ENCODE data around the gene ITPR1.
"Not testable (repeated sequence)": the region's sequence is repeated elsewhere in the genome, so short reads cannot be mapped to it uniquely, and the experiment has no call there.

Gene ITPR1

DNA sequence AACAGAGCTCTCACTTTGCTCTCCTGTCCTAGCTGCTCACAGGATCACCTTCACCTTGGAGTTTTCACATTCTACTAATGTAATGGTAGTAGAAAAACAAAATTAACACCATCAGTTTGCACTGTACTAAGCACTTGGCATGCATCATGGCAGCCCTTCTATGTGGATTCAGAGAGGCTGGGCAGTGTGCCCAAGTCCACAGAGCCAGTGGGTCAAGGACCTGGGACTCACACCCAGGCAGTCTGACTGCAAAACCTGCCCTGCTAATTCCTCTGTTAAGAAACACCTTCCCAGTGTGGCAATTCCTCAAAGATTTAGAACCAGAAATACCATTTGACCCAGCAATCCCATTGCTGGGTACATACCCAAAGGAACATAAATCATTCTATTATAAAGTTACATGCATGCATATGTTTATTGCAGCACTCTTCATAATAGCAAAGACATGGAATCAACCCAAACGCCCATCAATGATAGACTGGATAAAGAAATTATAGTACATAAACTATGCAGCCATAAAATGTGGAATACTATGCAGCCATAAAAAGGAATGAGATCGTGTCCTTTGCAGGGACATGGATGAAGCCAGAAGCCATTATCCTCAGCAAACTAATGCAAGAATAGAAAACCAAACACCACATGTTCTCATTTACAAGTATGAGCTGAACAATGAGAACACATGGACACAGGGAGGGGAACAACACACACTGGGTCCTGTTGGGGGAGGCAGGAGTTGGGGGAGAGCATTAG is 269.5 kb downstream of the ITPR1 start:
- not testable (repeated sequence) for DNase-seq

DNA sequence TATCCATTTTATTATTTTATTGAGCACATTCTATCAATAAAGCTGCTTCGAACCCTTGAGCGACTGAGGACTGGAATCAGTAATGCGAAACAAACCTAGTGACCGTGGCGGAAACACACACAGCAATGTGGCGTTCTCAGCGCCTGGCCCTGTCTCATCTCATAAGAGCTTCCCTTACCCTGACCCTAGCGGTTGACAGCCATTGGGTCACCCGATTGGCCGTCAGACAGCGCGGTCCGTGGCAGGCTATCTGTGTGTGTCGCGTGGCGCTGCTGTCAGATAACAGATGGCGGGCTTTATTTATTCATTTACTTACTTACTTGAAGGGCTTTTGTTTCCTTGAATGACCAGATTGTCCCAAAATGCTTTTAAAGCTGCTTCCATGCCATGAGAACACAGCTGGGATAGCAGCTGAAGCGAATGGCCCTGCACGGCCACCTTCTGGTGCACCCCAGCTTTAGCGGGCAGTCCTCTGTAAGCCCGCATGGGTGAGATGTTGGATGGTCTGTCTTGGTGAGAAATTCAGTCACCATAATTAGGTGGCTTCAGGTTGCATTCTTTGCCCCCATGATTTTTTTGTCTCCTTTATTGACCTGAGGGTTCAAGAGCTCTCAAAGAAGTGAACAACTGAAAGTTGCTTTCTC is 270.6 kb downstream of the ITPR1 start:
- DNase-seq = no peak

- peak in 1 of 3 donors; percentile 21 for DNase-seq
Observed at GRCh38 chr3:4765212-4765611, 272.1 kb downstream of the ITPR1 start.

GRCh38 chr3:4766263-4766662 is 273.1 kb downstream of the ITPR1 start:
- no peak for DNase-seq

DNA sequence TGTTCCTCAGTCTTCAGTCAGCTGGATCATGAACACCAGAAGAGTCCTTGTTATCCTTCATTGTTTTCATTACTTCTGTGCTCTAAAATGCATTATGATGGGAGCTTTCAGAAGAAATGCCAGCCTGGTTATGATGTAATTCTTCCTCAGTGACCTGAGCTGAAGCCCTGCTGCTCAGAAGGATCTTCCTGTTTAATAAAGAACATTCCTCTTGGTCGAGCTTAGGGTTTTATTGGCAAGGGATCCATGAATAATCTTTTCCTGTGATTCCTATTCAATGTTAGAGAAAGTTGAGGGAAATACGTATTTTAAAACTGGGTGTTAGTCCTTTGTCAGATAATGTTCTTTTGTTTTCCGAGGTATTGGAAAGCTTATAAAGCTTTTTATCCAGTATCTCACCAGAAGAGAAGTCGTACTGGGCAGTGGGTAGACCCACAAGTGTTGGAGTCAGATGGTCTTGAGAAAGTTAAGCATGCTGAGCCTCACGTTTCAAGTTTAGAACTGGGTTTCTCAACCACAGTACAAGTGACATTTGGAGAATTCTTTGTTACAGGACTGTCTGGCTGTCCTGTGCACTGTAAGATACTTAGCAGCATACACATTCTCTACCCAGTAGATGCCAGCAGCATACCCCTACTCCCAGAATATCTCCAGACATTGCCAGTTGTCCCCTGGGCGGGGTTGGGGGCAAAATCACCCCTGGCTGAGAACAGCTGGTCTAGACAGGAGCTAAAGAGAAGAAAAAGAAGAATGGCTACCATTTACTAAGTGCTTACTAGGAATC is 273.8 kb downstream of the ITPR1 start:
- no peak for DNase-seq

- no peak for DNase-seq
Observed at GRCh38 chr3:4768021-4768420, 274.9 kb downstream of the ITPR1 start.

GRCh38 chr3:4768521-4768920 is 275.4 kb downstream of the ITPR1 start:
- no peak for DNase-seq

DNA sequence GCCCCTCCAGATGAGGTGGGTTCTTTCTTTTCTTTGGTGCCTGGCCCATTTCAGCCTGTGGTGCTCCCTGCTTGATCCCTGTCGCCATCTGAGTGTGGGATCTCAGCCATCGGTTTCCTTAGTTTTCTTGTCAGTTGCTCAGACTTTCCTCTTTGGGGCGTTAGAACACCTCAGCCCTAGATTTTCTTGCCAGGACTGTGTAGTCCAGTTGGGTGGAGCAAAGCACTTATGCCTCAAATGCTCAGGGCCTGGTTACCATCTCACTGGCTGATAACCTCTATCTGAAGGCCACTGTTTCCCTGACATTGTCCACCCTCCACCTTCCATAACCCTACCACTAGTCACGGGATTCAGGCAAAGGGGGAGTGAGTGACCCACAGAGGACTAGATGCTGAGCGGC is 277.4 kb downstream of the ITPR1 start:
- no peak for DNase-seq

DNA sequence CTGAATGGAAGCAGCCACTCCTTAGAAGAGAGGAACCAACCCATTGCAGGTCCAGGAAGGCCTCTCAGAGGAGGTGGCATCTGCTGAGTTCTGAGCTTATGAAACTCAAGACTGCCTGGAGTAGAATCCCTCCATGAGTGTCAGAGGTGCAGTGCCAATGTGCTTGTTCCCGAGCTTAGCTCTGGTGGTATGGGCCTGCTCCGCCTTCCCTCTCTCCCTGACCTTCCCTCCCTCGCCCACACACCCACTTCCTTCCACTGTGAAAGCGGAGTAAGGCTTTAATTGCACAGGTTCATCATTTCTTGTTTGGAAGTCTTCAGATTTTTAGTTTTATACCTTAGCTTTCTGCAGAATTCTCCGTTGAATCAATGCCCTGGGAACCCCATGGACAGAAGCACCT is 278.1 kb downstream of the ITPR1 start:
- DNase-seq = peak in 2 of 3 donors; percentile 25 to 49

DNA sequence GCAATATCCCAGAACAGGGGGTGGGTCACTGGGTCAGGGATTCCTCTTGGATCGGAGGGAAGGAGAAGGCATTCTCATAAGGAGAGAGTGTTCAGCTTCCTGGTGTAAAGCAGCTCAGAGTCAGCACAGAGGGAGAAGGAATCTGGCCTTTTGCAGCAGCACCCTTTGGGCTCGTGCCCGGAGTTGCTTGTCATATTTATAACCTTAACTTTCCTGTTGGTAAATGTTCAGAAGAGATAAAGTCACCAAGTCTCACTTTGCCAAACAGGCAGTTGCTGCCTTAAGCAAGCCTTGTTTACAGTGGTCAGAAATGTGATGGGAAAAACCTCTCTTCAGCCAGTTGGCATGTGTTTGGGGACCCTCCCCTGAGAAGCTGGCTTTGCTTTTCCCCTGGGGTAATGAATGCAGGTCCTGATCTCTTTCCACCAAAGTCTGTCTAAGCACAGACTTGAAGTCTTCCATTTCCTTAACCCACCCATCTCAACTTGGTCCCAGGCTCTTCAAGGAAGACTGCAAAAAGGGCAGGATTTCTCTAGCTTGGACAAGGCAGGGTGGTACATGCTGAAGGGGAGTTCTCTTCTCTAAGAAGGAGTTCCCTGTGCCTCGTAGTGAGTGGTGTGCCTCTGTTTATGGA is 279.1 kb downstream of the ITPR1 start:
- DNase-seq = no peak

DNA sequence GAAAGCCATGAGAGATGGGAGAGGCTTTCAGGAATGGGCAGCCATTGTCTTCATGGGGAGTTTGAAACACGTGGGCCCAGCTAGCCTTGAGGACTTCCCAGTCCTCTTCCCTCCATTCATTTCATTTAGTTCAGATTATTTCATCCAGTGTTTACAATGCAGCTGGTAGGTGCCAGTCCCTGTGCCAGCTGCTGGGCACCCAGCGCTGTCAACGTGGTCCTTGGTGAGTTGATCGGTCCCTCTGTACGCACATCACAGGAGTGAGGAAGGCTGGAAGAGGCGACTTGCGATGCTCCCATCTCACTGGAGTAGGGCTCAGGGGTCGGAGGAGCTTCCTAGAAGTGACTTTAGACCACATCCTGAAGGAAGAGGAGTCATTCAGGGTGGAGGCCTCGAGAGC is 279.7 kb downstream of the ITPR1 start:
- no peak for DNase-seq

GRCh38 chr3:4773583-4773982 is 280.4 kb downstream of the ITPR1 start:
- no peak for DNase-seq

- no peak for DNase-seq
Observed at GRCh38 chr3:4774531-4774930, 281.4 kb downstream of the ITPR1 start.

- DNase-seq = no peak
Observed at GRCh38 chr3:4776399-4776979, 283.3 kb downstream of the ITPR1 start.

GRCh38 chr3:4776980-4777581 is 283.9 kb downstream of the ITPR1 start:
- no peak for DNase-seq

DNA sequence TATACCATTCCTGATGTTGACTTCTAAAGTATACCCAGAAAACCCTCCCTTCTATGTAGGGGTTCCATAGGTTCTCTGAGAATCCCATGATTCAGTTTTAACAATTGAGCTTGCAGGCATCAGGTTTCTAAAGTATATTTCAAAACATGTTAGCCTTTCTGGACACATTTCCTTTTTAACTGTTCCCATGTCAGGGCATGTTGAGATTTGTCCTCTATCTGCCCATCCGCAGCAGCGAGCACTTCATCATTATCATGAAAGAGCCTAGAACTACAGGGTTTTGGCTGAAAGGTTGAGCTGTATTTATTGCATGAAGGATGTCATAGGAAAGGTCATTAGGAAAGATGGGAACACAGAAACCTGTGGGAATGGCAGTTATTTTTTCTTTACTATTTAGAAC is 285.0 kb downstream of the ITPR1 start:
- DNase-seq = no peak

DNA sequence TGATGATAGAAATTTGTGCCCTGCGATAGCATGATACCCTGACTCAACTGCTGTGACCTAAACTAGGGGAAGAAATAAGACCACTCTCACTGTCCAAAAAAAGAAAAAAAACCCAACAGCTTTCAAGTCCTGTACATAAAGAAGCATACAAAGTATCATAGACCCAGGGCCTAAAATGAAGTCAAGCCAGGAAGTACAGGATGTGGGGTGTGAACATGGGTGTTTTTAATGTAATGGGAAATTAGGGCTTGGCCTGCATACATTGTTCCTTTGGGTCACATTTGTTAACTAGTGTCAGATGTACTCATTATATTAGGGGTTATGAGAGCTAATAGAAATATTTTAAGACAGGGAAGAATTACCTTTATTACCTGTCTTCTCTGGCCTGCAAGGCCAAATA is 285.6 kb downstream of the ITPR1 start:
- no peak for DNase-seq

GRCh38 chr3:4780545-4780957 is 287.4 kb downstream of the ITPR1 start:
- no peak for DNase-seq

DNA sequence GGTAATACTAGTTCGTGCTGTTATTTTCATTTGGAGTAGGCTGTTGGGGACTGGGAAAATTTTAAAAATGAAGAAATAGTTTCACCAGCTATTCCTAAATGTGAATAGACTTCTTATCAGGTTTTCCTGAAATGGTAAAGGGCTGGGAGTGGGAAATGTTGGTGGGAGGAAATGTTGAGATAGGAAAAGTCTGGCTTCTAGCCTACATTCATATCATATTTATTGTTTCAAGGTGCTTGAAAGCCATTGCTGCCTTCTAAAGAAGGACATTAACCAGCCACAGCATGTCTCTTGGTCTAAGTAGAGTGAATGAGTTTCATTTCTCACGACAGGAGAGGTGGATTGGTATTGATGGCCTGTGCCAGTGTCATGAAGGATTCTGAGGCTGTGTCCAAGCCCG is 288.9 kb downstream of the ITPR1 start:
- no peak for DNase-seq

DNA sequence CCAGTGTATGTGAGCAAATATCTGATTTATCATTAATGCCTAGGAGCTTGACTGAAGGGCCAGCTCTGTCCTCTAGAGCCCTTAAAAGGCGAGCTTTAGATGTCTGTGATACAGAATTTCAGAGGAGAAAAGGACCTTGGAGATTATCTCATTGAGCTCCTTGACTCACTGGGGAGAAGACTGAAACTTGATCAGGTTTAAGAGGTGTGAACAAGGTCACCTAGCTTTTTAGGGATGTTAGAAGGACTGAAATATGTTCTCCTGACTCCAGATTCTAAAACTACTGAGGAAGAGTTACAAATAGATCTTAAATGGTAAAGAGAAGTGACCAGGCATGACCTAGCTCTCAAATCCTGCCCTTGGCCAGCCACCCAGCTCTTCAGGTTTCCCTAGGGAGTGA is 292.4 kb downstream of the ITPR1 start:
- DNase-seq = no peak

- DNase-seq = no peak
Observed at GRCh38 chr3:4786431-4786830, 293.3 kb downstream of the ITPR1 start.

GRCh38 chr3:4791358-4791757 is 298.2 kb downstream of the ITPR1 start:
- no peak for DNase-seq

- DNase-seq = no peak
Observed at GRCh38 chr3:4793311-4793710, 300.2 kb downstream of the ITPR1 start.
